Liver (tissue), 9 donors: ENCODE measurements around the gene CCDC141. TPM values are rescaled to one million over a fixed set of nuclear protein-coding genes. Genes with fewer than 3 reads are reported as not detected.

ENCODE experiments used
- DNase-seq: peaks from one replicate; pipeline ENCODE4 v3.0.0-alpha.2; 2017; ENCODE audit warnings: low spot score
- H3K27ac ChIP-seq, 2 donors: one replicate each; pipeline ENCODE4 v1.7.0; 2013; ENCODE audit warnings: inconsistent platforms in 2 of 2, low read length in 2 of 2, control low read depth in 1 of 2, low read depth in 1 of 2, mild to moderate bottlenecking in 1 of 2
- H3K27me3 ChIP-seq, 4 donors: one replicate each; pipeline versions ENCODE4 v1.6.1 to v1.7.0; 2013; ENCODE audit warnings: low read length in 3 of 4, inconsistent platforms in 1 of 4, mild to moderate bottlenecking in 1 of 4, moderate library complexity in 1 of 4; ENCODE audit not compliant: control insufficient read depth in 4 of 4, insufficient read depth in 4 of 4
- H3K36me3 ChIP-seq, 4 donors: one replicate each; pipeline versions ENCODE4 v1.6.1 to v1.7.0; 2013; ENCODE audit warnings: low read length in 3 of 4, mild to moderate bottlenecking in 3 of 4, low read depth in 1 of 4, moderate library complexity in 1 of 4; ENCODE audit not compliant: control insufficient read depth in 4 of 4, insufficient read depth in 3 of 4
- H3K4me1 ChIP-seq, 4 donors: one replicate each; pipeline versions ENCODE4 v1.6.1 to v1.7.0; 2013; ENCODE audit warnings: low read length in 3 of 4, mild to moderate bottlenecking in 3 of 4, moderate library complexity in 1 of 4; ENCODE audit not compliant: control insufficient read depth in 4 of 4, insufficient read depth in 4 of 4
- H3K4me3 ChIP-seq, 3 donors: one replicate each; pipeline versions ENCODE4 v1.6.1 to v1.7.0; 2013; ENCODE audit warnings: low read length in 3 of 3, control low read depth in 1 of 3, low read depth in 1 of 3, mild to moderate bottlenecking in 1 of 3
- H3K9ac ChIP-seq, 2 donors: one replicate each; pipeline ENCODE4 v1.7.0; 2013; ENCODE audit warnings: low read length in 2 of 2, mild to moderate bottlenecking in 2 of 2, moderate library complexity in 2 of 2, control low read depth in 1 of 2, low read depth in 1 of 2
- H3K9me3 ChIP-seq, 4 donors: one replicate each; pipeline versions ENCODE4 v1.6.1 to v1.7.0; 2013; ENCODE audit warnings: low read length in 3 of 4; ENCODE audit not compliant: control insufficient read depth in 4 of 4
- ATF3 ChIP-seq: IDR thresholded peaks from 2 replicates; pipeline ENCODE4 v1.6.1; 2016; ENCODE audit warnings: antibody characterized with exemption
- CTCF ChIP-seq: fragments of 150-350 bp; IDR thresholded peaks from 2 replicates; pipeline ENCODE4 v1.5.1; 2017; ENCODE audit warnings: improper control_type of control experiment, low read depth, low read length; ENCODE audit not compliant: missing input control
- EGR1 ChIP-seq, 2 donors: IDR thresholded peaks; 2 replicates each; pipeline ENCODE4 v1.6.1; 2016 to 2018; ENCODE audit warnings: antibody characterized with exemption in 2 of 2, low read depth in 2 of 2
- FOXA1 ChIP-seq: IDR thresholded peaks from 2 replicates; pipeline ENCODE4 v1.6.1; 2016; ENCODE audit warnings: antibody characterized with exemption
- FOXA2 ChIP-seq: IDR thresholded peaks from 2 replicates; pipeline ENCODE4 v1.6.1; 2016; ENCODE audit warnings: antibody characterized with exemption
- GABPA ChIP-seq, 2 donors: IDR thresholded peaks in 1 of 2; conservative IDR thresholded peaks in 1 of 2; 2 replicates each; pipeline ENCODE4 v1.6.1; 2016; ENCODE audit warnings: antibody characterized with exemption in 2 of 2, mild to moderate bottlenecking in 1 of 2, moderate library complexity in 1 of 2
- HNF4A ChIP-seq, 2 donors: conservative IDR thresholded peaks; 2 replicates each; pipeline ENCODE4 v1.6.1; 2016; ENCODE audit warnings: antibody characterized with exemption in 2 of 2, mild to moderate bottlenecking in 2 of 2
- HNF4G ChIP-seq: IDR thresholded peaks from 2 replicates; pipeline ENCODE4 v1.6.1; 2016; ENCODE audit warnings: antibody characterized with exemption
- JUND ChIP-seq, 2 donors: IDR thresholded peaks; 2 replicates each; pipeline ENCODE4 v1.6.1; 2016; ENCODE audit warnings: antibody characterized with exemption in 2 of 2
- MAX ChIP-seq: IDR thresholded peaks from 2 replicates; pipeline ENCODE4 v1.6.1; 2016; ENCODE audit warnings: antibody characterized with exemption
- NR2F2 ChIP-seq: IDR thresholded peaks from 2 replicates; pipeline ENCODE4 v1.6.1; 2016; ENCODE audit warnings: antibody characterized with exemption
- RAD21 ChIP-seq, 2 donors: IDR thresholded peaks; 2 replicates each; pipeline ENCODE4 v1.6.1; 2016; ENCODE audit warnings: antibody characterized with exemption in 2 of 2, mild to moderate bottlenecking in 2 of 2
- REST ChIP-seq: IDR thresholded peaks from 2 replicates; pipeline ENCODE4 v1.6.1; 2016; ENCODE audit warnings: antibody characterized with exemption, mild to moderate bottlenecking
- RXRA ChIP-seq, 2 donors: IDR thresholded peaks; 2 replicates each; pipeline ENCODE4 v1.6.1; 2017 to 2018; ENCODE audit warnings: antibody characterized with exemption in 2 of 2, mild to moderate bottlenecking in 1 of 2
- SP1 ChIP-seq: IDR thresholded peaks from 2 replicates; pipeline ENCODE4 v1.6.1; 2018; ENCODE audit warnings: antibody characterized with exemption, mild to moderate bottlenecking
- TAF1 ChIP-seq: conservative IDR thresholded peaks from 2 replicates; pipeline ENCODE4 v1.6.1; 2016; ENCODE audit warnings: antibody characterized with exemption, mild to moderate bottlenecking
- YY1 ChIP-seq: IDR thresholded peaks from 2 replicates; pipeline ENCODE4 v1.6.1; 2016; ENCODE audit warnings: antibody characterized with exemption, mild to moderate bottlenecking
- ZBTB33 ChIP-seq: IDR thresholded peaks from 2 replicates; pipeline ENCODE4 v1.6.1; 2016; ENCODE audit warnings: antibody characterized with exemption
- WGBS: extraction: QIAGEN DNeasy Blood & Tissue Kit; methylation state at CpG from one replicate; pipeline ENCODE4 v1.1.7; 2013; 5-methylcytosine and 5-hydroxymethylcytosine counted together
- polyA plus RNA-seq, 2 donors: library from polyadenylated mRNA; stranded (reverse) in 1 of 2; unstranded in 1 of 2; fragments of 200-250 nt in 1 of 2; fragments of >200 nt in 1 of 2; fragmentation: Nextera tagmentation in 1 of 2; extraction: Ambion mirVana in 1 of 2; gene quantifications; one replicate each; pipeline versions ENCODE4 v1.2.1 to v1.2.3, GENCODE V29; 2013 to 2015
- total RNA-seq, 2 donors: library from RNA; depleted of rRNA; stranded (reverse); fragments of >200 nt; gene quantifications; one replicate each; pipeline ENCODE4 v1.2.3, GENCODE V29; 2014
- donor health status: healthy.
- donor health status: healthy.
- donor health status: healthy.
- donor health status: healthy.
- donor health status: healthy.

The CCDC141 gene
- total and polyA plus RNA-seq, 4 donors = 0.05 to 1.0 (median 0.39) TPM

GRCh38 chr2:179081954-179082353, 32.0 kb upstream of the CCDC141 start:
- Histone ChIP-seq H3K4me1 (no peaks in the 10 kb centered on the region), H3K9me3 (peaks cover 0 to 2% (median 0%) of the 10 kb centered on the region in 4 donors), H3K36me3 (no peaks in the 10 kb centered on the region), H3K27me3 (no peaks in the 10 kb centered on the region), H3K27ac (no peak overlapping the region), H3K9ac (no peak overlapping the region), H3K4me3 (no peak overlapping the region)
- TF ChIP-seq HNF4A (conservative IDR thresholded peaks at IDR 0.05) (no peak), NR2F2 (no peak), RAD21 (IDR thresholded peaks at IDR 0.05) (no peak), SP1 (no peak), YY1 (no peak), ATF3 (no peak), FOXA2 (no peak), JUND (IDR thresholded peaks at IDR 0.05) (no peak), FOXA1 (no peak), MAX (no peak), CTCF (no peak), ZBTB33 (no peak), GABPA (IDR thresholded peaks at IDR 0.05 in 1 of 2, conservative IDR thresholded peaks at IDR 0.05 in 1 of 2) (no peak), RXRA (IDR thresholded peaks at IDR 0.05) (no peak)
- no peak for DNase-seq

- Histone ChIP-seq H3K9ac (no peak overlapping the region), H3K36me3 (no peaks in the 10 kb centered on the region), H3K9me3 (no peaks in the 10 kb centered on the region), H3K27me3 (peaks cover 0 to under 1% (median 0%) of the 10 kb centered on the region in 4 donors), H3K4me1 (no peaks in the 10 kb centered on the region), H3K27ac (no peak overlapping the region), H3K4me3 (no peak overlapping the region)
- WGBS = 72% methylated on average over 3 of the region's 3 CpGs
- TF ChIP-seq RAD21 (IDR thresholded peaks at IDR 0.05) (no peak), HNF4G (no peak), RXRA (IDR thresholded peaks at IDR 0.05) (no peak), JUND (IDR thresholded peaks at IDR 0.05) (no peak), FOXA2 (no peak), FOXA1 (no peak), GABPA (IDR thresholded peaks at IDR 0.05 in 1 of 2, conservative IDR thresholded peaks at IDR 0.05 in 1 of 2) (no peak), NR2F2 (no peak), YY1 (no peak), SP1 (no peak), ZBTB33 (no peak), TAF1 (no peak), EGR1 (IDR thresholded peaks at IDR 0.05; ENCODE audit: low read depth in 2 of 2) (no peak), MAX (no peak), ATF3 (no peak), REST (no peak), HNF4A (conservative IDR thresholded peaks at IDR 0.05) (no peak), CTCF (no peak)
- no peak for DNase-seq
Observed at GRCh38 chr2:179072527-179072926, 22.6 kb upstream of the CCDC141 start.
